ENCODE data around the gene C1orf232. TPM values are rescaled to one million over a fixed set of nuclear protein-coding genes. Genes with fewer than 3 reads are reported as not detected.

The C1orf232 gene
- total and polyA plus RNA-seq, 4 donors: 0.50 to 1.4 (median 1.1) TPM; not detected in 1

Other genes starting within 250 kb of the C1orf232 start
- 10 to 100 TPM in 1 of 2 donors, 1 to 10 TPM in 1; 6.6 to 11.1 TPM for gene PAFAH2, start 170.9 kb downstream of the C1orf232 start, total RNA-seq
- gene PAFAH2, start 170.9 kb downstream of the C1orf232 start, polyA plus RNA-seq (ENCODE audit: insufficient read length in 2 of 2): 1 to 10 TPM; 6.8 to 9.5 TPM
- 1 to 10 TPM; 2.3 to 3.0 TPM for gene EXTL1, start 147.2 kb downstream of the C1orf232 start, total RNA-seq
- gene EXTL1, start 147.2 kb downstream of the C1orf232 start, polyA plus RNA-seq (ENCODE audit: insufficient read length in 2 of 2): 10 to 100 TPM; 12.9 to 14.8 TPM
- under 1 TPM in 1 of 2 donors, not detected in 1; 0.11 TPM for gene SLC30A2, start 122.8 kb downstream of the C1orf232 start, total RNA-seq
- under 1 TPM; 0.19 to 0.26 TPM for gene SLC30A2, start 122.8 kb downstream of the C1orf232 start, polyA plus RNA-seq (ENCODE audit: insufficient read length in 2 of 2)
- not detected for gene TRIM63, start 101.3 kb downstream of the C1orf232 start, total RNA-seq
- not detected for gene TRIM63, start 101.3 kb downstream of the C1orf232 start, polyA plus RNA-seq (ENCODE audit: insufficient read length in 2 of 2)
- 10 to 100 TPM; 15.1 to 24.8 TPM for gene PDIK1L, start 57.1 kb downstream of the C1orf232 start, total RNA-seq
- 10 to 100 TPM; 21.6 to 28.8 TPM for gene PDIK1L, start 57.1 kb downstream of the C1orf232 start, polyA plus RNA-seq (ENCODE audit: insufficient read length in 2 of 2)
- gene FAM110D, start 9.9 kb downstream of the C1orf232 start, total RNA-seq: 1 to 10 TPM in 1 of 2 donors, under 1 TPM in 1; 0.10 to 1.7 TPM
- gene FAM110D, start 9.9 kb downstream of the C1orf232 start, polyA plus RNA-seq (ENCODE audit: insufficient read length in 2 of 2): 1 to 10 TPM; 1.3 to 1.8 TPM
- gene ZNF593, start 945 bp upstream of the C1orf232 start, total RNA-seq: 10 to 100 TPM in 1 of 2 donors, 1 to 10 TPM in 1; 9.3 to 17.6 TPM
- 10 to 100 TPM; 17.3 to 21.1 TPM for gene ZNF593, start 945 bp upstream of the C1orf232 start, polyA plus RNA-seq (ENCODE audit: insufficient read length in 2 of 2)
- gene ZNF593OS, start 2.9 kb upstream of the C1orf232 start, total RNA-seq: not detected
- 1 to 10 TPM; 2.3 to 2.7 TPM for gene ZNF593OS, start 2.9 kb upstream of the C1orf232 start, polyA plus RNA-seq (ENCODE audit: insufficient read length in 2 of 2)
- 1 to 10 TPM; 1.8 to 2.0 TPM for gene CNKSR1, start 8.5 kb upstream of the C1orf232 start, total RNA-seq
- 10 to 100 TPM in 1 of 2 donors, 1 to 10 TPM in 1; 6.1 to 11.2 TPM for gene CNKSR1, start 8.5 kb upstream of the C1orf232 start, polyA plus RNA-seq (ENCODE audit: insufficient read length in 2 of 2)
- gene CATSPER4, start 21.6 kb upstream of the C1orf232 start, total RNA-seq: under 1 TPM in 1 of 2 donors, not detected in 1; 0.11 TPM
- under 1 TPM in 1 of 2 donors, not detected in 1; 0.14 TPM for gene CATSPER4, start 21.6 kb upstream of the C1orf232 start, polyA plus RNA-seq (ENCODE audit: insufficient read length in 2 of 2)
- gene CEP85, start 65.2 kb upstream of the C1orf232 start, total RNA-seq: 10 to 100 TPM; 14.7 to 16.1 TPM
- 10 to 100 TPM; 17.3 to 20.3 TPM for gene CEP85, start 65.2 kb upstream of the C1orf232 start, polyA plus RNA-seq (ENCODE audit: insufficient read length in 2 of 2)
- 10 to 100 TPM; 12.4 to 44.7 TPM for gene SH3BGRL3, start 111.1 kb upstream of the C1orf232 start, total RNA-seq
- gene SH3BGRL3, start 111.1 kb upstream of the C1orf232 start, polyA plus RNA-seq (ENCODE audit: insufficient read length in 2 of 2): 100 to 1,000 TPM; 226 to 228 TPM
- gene UBXN11, start 137.7 kb upstream of the C1orf232 start, total RNA-seq: 10 to 100 TPM in 1 of 2 donors, 1 to 10 TPM in 1; 7.5 to 23.7 TPM
- gene UBXN11, start 137.7 kb upstream of the C1orf232 start, polyA plus RNA-seq (ENCODE audit: insufficient read length in 2 of 2): 10 to 100 TPM; 32.3 to 39.1 TPM
- 1 to 10 TPM; 1.4 TPM for gene CD52, start 149.0 kb upstream of the C1orf232 start, total RNA-seq
- under 1 TPM; 0.57 to 0.95 TPM for gene CD52, start 149.0 kb upstream of the C1orf232 start, polyA plus RNA-seq (ENCODE audit: insufficient read length in 2 of 2)
- under 1 TPM; 0.30 to 0.66 TPM for gene CRYBG2, start 185.2 kb upstream of the C1orf232 start, total RNA-seq
- gene CRYBG2, start 185.2 kb upstream of the C1orf232 start, polyA plus RNA-seq (ENCODE audit: insufficient read length in 2 of 2): 1 to 10 TPM; 1.9 to 2.3 TPM
- gene ZNF683, start 203.8 kb upstream of the C1orf232 start, total RNA-seq: not detected
- gene ZNF683, start 203.8 kb upstream of the C1orf232 start, polyA plus RNA-seq (ENCODE audit: insufficient read length in 2 of 2): under 1 TPM in 1 of 2 donors, not detected in 1; 0.14 TPM
- gene LIN28A, start 241.9 kb upstream of the C1orf232 start, total RNA-seq: not detected
- under 1 TPM in 1 of 2 donors, not detected in 1; 0.20 TPM for gene LIN28A, start 241.9 kb upstream of the C1orf232 start, polyA plus RNA-seq (ENCODE audit: insufficient read length in 2 of 2)